Stimulated activated CD8-positive, alpha-beta memory T cell treated with anti-CD3 and anti-CD28 coated beads, Interleukin-2, amount 100 ng/mL, for 1 hour (primary cell): ENCODE data around the gene SYTL5.

Experiments
- DNase-seq, 2 donors: peaks; one replicate each; pipeline ENCODE4 v3.0.0-alpha.2; 2020; ENCODE audit warnings: low read depth in 2 of 2

The SYTL5 gene

DNA sequence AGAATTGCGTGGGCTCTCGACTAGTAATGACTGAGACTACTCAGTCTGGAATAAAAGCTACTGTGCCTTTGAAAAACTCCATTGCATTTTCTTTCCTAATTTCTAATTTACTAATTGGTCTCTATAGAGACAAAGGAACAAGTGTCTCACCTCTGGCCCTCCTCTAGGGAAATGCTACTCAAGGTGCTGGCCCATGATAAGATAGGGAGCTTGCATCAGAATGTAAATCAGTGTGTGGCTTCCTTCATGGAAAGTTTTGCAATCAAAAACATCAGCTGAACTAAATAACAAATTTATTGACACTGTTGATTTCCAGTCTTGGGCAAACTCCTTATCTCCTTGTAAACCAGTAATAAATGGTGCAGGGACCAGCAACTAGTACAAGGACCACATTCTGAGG is 132.5 kb downstream of the SYTL5 start:
- no peak for DNase-seq

DNA sequence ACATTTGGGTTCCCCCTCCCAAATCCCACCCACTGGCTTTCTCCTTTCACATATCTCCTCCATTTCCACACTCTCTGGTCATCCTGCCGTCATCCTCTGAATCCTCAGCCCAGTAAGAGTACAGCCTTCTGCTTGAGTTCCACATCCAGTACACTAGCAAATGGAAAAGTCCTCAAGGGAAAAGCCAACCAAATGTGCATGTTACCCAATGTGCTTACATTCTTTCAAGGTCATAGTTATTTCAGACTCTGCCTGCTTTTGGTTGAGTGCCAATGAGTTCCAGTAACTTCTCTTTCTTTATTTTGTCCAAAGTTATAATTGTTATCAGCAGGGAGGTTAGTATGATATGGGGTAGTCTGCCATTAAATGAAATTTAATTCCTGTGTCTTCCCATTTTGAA is 136.3 kb downstream of the SYTL5 start:
- no peak for DNase-seq

DNA sequence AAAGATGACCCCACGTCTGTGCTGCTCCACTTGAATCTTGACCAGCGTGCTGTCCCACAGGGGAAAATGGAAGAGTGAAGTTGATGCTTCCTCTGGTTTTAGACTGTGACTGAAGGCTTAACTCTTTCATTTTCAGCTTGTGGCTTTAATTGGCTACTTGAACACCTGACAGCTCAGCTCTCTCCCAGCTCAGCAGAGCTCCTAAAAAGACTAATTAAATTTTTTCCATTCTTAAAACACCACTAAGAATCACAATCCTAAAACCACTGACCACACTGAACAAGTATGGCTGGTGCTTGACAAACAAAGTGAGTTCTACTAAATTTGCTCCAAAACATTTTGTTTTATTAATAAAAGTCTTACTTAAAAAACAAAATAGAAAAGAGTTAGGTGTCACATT is 142.7 kb downstream of the SYTL5 start:
- DNase-seq = no peak

DNA sequence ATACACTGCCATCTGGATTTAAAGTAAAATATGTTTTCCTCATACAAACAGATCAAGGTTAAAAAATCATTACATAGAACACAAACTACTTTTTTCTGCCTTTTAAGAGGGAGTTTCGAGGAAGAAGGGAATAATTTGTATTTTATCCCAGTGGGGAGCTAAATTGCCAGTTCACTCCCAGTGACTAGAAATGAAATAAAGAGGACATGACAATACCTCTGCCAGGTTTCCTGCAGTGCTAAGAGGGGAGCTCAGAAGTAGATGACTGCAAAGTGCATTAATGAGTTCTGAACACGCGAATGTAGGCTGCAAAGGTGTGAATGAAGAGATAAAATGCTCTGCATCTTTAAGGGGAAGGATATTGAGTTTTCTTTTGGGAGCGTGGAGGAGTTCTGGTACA is 144.6 kb downstream of the SYTL5 start:
- no peak for DNase-seq

DNA sequence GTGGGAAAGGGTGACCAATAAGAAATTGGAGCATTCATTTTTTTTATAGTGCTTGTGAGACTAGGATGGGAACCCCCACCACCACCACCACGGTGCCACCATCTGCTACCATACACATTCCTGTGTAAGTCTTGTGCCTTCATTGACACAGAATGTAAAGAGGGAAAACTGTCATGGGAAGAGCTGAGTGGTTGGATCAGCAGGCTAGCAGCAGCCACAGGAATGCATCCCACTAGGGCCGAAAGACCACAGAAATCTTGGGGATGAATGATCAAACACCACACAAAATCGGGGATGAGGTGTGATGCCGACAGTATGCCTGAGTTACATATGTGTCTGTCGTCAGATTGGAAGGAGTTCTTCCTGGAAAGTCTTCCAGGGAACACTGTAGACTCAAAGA is 145.1 kb downstream of the SYTL5 start:
- no peak for DNase-seq

DNA sequence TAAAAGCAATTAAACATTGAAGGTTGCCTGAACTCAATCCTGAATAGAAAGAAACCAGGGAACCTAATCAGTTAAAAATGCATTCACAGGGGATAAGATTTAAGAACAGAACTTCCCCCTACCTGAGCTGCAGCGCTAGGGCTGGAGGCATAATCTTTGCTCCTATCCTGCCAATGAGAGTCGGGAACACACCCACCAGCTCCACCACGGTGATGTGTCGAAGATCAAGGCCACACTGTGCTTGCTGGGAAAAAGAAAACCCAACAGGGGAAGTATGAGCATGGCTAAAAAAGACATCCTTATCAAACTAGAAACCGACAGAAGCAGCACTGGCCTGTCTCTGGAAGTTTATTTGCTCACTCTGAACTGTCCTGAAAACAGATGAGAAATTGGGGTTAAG is 148.0 kb downstream of the SYTL5 start:
- no peak for DNase-seq

DNA sequence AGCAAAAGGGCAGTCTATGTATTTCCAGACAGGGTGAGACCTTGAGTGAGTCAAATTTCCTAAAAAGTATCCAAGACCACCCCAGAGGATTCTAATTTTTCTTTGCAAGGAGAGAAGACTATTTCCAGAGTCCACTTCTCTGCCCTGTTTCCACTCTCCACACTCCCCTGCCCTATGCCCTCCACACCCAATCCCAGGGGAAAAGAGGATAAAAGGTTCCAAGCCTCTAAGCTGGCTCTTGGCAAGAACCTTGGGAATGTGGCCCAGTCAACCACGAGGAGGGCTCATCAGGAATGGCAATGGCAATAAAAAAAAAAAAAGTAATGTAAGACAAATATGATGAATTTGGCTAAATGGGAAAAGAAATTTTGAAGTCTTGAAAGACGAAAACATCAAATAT is 148.5 kb downstream of the SYTL5 start:
- DNase-seq = no peak

DNA sequence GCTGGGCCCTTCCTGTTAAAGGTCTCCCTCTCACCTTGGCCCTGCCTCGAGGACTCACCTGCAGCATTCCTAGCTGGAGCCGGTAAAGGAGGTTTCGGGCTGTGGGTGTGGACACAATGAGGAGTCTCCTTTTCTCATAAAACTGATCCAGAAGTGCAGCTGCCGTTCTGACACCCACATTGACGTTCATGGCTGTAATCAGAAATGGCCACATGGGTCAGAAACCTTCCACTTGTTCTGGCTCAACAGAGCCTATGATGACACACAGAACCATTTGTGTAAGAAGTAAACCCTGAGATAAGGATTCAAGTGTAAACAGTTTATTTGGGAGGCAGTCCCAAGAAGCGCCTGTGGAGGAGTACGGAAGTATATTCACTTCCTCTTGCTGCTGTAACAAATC is 150.5 kb downstream of the SYTL5 start:
- DNase-seq = no peak

DNA sequence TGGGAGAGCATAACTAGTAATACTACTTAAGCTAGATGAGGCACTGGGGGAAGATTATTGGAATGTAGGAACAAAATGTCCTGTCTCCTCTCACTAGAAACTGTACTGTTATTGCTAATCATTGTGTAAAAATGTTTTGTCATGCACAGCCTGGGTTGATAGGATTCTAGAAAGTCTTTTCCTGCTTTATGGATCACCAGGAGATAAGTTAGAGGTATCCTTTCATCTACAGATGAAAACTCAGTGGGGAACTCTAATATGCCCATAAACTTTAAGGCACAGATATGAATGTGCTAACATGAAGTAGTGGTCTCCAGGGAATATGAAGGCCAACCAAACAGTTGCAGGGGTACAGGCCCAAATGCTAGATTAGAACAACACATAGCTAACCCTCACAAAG is 156.8 kb downstream of the SYTL5 start:
- no peak for DNase-seq

DNA sequence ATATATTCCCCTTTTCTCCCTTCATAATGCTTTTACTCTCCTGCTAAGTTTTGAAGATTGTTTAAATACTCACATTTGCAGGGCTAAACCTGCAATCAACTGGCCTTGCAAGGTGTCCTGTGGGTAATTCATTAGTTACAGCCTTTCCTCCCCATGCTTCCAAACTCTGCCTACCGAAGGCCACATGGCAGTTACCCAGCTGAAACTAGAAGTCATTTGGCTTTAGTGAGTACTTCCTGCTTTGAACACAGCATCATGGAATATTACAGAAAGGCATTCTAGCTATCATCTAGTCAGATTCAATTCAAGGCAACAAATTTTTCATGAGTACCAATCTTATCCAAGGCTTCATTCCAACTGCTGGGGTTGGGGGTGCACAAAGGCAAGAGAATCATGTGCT is 158.7 kb downstream of the SYTL5 start:
- no peak for DNase-seq

DNA sequence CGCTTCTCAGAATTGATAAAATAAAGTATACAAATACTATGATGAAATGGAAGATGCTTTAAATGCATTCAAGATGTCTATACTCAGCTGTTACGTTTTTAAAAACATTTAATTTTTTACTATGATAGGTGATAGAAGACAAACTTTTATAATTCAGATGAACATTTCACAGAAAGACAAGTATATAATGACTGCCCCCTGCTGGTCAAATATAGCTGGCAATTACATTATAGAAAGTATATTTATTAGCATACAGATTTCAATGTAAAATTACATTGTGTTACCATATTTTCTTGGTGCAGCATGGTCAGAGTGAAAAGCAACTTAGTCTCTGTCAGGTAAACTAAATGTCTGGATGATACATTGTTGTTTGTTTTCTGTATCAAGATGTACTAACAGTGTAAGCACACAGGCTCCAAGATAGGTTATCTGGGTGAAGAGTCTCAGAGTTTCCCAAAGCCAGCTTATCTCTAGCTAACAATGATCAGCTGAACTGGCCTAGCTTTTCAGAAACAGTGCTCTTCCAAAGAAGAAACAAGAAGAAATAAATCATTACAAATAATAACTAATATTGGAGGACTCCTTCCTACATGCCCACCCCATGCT is 160.2 kb downstream of the SYTL5 start:
- no peak for DNase-seq

DNA sequence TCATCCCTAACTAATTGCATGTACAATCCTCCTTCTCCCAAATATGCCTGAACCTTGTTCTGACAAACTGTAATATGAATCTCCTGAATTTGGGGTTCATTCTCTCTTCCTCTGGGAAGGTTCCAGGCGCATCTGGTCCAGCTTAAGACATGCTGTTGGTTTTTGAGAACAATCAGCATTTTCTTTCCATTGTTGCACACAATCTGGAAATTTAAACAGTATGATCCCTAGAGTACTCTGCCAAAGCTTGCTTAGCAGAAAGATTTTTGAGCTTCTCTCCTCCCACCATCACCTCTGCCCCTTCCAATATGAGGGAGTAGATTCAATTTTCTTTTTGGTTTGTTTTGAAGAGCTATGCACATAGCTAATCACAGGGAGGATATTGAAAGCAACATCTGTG is 164.2 kb downstream of the SYTL5 start:
- DNase-seq = no peak

DNA sequence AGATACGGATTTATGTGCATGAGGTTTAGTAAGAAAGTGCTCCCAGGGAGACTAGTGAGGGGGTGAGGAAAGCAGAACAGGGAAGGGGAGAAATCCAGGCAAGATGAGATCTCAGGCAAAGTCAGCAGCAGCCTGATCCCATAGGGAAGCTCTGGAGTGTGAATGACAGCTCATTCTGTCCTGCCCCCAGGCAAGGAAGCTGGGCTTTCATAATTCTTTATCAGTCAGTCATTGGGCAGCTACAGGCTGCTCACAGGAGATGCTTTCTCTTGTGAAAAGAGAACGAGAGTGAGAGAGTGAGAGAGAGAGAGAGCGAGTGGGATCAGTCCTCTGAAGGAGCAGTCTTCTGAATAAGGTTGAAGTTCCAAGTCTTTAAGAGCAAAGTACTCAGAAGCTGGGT is 166.2 kb downstream of the SYTL5 start:
- DNase-seq = no peak

DNA sequence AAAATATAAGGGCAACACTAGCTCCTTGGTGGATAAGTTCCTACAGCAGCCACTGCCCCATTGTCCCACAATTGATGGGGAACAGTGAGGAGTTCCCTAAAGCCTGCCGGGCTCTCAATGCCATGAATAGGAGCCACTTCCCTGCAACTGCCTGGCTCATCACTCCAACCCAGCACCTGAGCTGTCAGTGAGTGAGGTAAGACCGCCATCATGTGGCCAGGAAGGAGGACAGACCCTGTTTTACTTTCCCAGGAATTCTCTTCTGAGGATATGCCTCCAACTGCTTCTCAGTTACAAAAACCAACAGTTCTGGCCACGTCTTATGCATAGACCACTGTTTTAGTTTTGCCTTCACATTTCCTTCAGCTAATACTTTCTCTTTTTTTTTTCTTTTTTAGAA is 168.8 kb downstream of the SYTL5 start:
- no peak for DNase-seq

DNA sequence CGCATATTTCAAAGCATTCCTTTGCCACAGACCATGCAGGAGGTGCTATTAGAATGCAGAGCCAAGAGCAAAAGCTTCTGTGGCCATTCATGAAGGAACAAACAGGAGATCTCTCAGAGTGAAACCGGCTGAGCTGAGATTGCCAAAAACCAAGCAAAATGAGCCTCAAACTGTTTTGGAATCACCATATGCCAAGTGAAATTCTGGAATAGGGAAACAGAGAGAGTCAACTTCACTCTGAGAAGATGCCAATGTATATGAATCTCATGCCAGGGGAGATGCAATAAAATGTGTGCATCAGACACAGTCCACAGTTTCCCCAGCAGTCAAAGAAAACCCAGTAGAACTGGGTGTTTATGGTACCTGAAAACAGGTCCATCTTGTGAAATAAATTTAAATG is 172.0 kb downstream of the SYTL5 start:
- no peak for DNase-seq
